Mesenchymal stem cell (in vitro differentiated cells and primary cell): Measurements from ENCODE around the gene TBL1X.

Experiments
- DNase-seq: peaks from one replicate; pipeline ENCODE4 v3.0.0-alpha.2; 2013
- H2AFZ ChIP-seq: one replicate; pipeline ENCODE4 v1.6.1; 2013; ENCODE audit warnings: low read depth, mild to moderate bottlenecking, control low read depth, inconsistent platforms, low read length, moderate library complexity
- H2AK5ac ChIP-seq: 2 replicates; pipeline ENCODE4 v1.6.1; 2013; ENCODE audit warnings: low read length, moderate library complexity, mild to moderate bottlenecking, inconsistent platforms; ENCODE audit not compliant: severe bottlenecking
- H2BK120ac ChIP-seq: one replicate; pipeline ENCODE4 v1.6.1; 2013; ENCODE audit warnings: low read depth, mild to moderate bottlenecking, inconsistent platforms, low read length, moderate library complexity
- H2BK12ac ChIP-seq, 2 experiments: one replicate each; pipeline ENCODE4 v1.6.1; 2013; ENCODE audit warnings: inconsistent platforms in 2 of 2, low read length in 2 of 2, mild to moderate bottlenecking in 2 of 2, moderate library complexity in 2 of 2, control low read depth in 1 of 2
- H2BK15ac ChIP-seq: one replicate; pipeline ENCODE4 v1.6.1; 2013; ENCODE audit warnings: mild to moderate bottlenecking, low read depth, inconsistent platforms; ENCODE audit not compliant: poor library complexity, severe bottlenecking
- H2BK5ac ChIP-seq: 2 replicates; pipeline ENCODE4 v1.6.1; 2013; ENCODE audit warnings: low read depth, mild to moderate bottlenecking, low read length, control low read depth, inconsistent platforms; ENCODE audit not compliant: poor library complexity, severe bottlenecking
- H3K14ac ChIP-seq, 2 experiments: one replicate each; pipeline ENCODE4 v1.6.1; 2013; ENCODE audit warnings: inconsistent platforms in 2 of 2, low read length in 2 of 2, control low read depth in 1 of 2, mild to moderate bottlenecking in 1 of 2, moderate library complexity in 1 of 2
- H3K18ac ChIP-seq, 2 experiments: one replicate each; pipeline ENCODE4 v1.6.1; 2013; ENCODE audit warnings: inconsistent platforms in 2 of 2, low read length in 2 of 2, control low read depth in 1 of 2, low read depth in 1 of 2, mild to moderate bottlenecking in 1 of 2
- H3K23ac ChIP-seq, 2 experiments: one replicate each; pipeline ENCODE4 v1.6.1; 2013; ENCODE audit warnings: inconsistent platforms in 2 of 2, low read length in 2 of 2, mild to moderate bottlenecking in 2 of 2, moderate library complexity in 2 of 2, control low read depth in 1 of 2
- H3K27ac ChIP-seq: 2 replicates; pipeline ENCODE4 v1.5.1; 2013; ENCODE audit warnings: mild to moderate bottlenecking, moderate library complexity, low read length, control low read depth, inconsistent platforms; ENCODE audit not compliant: poor library complexity, severe bottlenecking
- H3K27me3 ChIP-seq, 2 experiments: 2 replicates each; pipeline versions ENCODE4 v1.6.1 to v1.7.0; 2013; ENCODE audit warnings: low read length in 2 of 2, mild to moderate bottlenecking in 2 of 2, moderate library complexity in 2 of 2, control low read depth in 1 of 2, inconsistent platforms in 1 of 2; ENCODE audit not compliant: control insufficient read depth in 1 of 2, insufficient read depth in 1 of 2
- H3K36me3 ChIP-seq, 2 experiments: 2 replicates each; pipeline versions ENCODE4 v1.6.1 to v1.7.0; 2013; ENCODE audit warnings: low read length in 2 of 2, control low read depth in 1 of 2, inconsistent platforms in 1 of 2, low read depth in 1 of 2, mild to moderate bottlenecking in 1 of 2; ENCODE audit not compliant: insufficient read depth in 2 of 2, control insufficient read depth in 1 of 2
- H3K4ac ChIP-seq, 2 experiments: one replicate each; pipeline ENCODE4 v1.6.1; 2013; ENCODE audit warnings: inconsistent platforms in 2 of 2, low read length in 2 of 2, mild to moderate bottlenecking in 2 of 2, moderate library complexity in 2 of 2, control low read depth in 1 of 2, low read depth in 1 of 2
- H3K4me1 ChIP-seq: 2 replicates; pipeline ENCODE4 v1.6.1; 2013; ENCODE audit warnings: low read depth, low read length, control low read depth; ENCODE audit not compliant: control insufficient read depth, insufficient read depth
- H3K4me2 ChIP-seq: 2 replicates; pipeline ENCODE4 v1.6.1; 2013; ENCODE audit warnings: low read length, mild to moderate bottlenecking, inconsistent platforms; ENCODE audit not compliant: poor library complexity, severe bottlenecking
- H3K4me3 ChIP-seq, 2 experiments: 2 replicates each; pipeline versions ENCODE4 v1.5.1 to v1.7.0; 2013; ENCODE audit warnings: low read length in 2 of 2, mild to moderate bottlenecking in 2 of 2, control low read depth in 1 of 2, low read depth in 1 of 2; ENCODE audit not compliant: insufficient read depth in 1 of 2
- H3K79me1 ChIP-seq: replicated peaks from 2 replicates; pipeline ENCODE4 v1.6.1; 2013; ENCODE audit warnings: mild to moderate bottlenecking, control low read depth, low read length, inconsistent platforms; ENCODE audit not compliant: poor library complexity, severe bottlenecking
- H3K9ac ChIP-seq: 2 replicates; pipeline ENCODE4 v1.7.0; 2013; ENCODE audit warnings: mild to moderate bottlenecking, low read length, moderate library complexity
- H3K9me3 ChIP-seq: 2 replicates; pipeline ENCODE4 v1.7.0; 2013; ENCODE audit warnings: mild to moderate bottlenecking, low read length; ENCODE audit not compliant: control insufficient read depth
- H4K8ac ChIP-seq: one replicate; pipeline ENCODE4 v1.6.1; 2013; ENCODE audit warnings: inconsistent platforms, mild to moderate bottlenecking, low read length, moderate library complexity
- H4K91ac ChIP-seq: one replicate; pipeline ENCODE4 v1.6.1; 2013; ENCODE audit warnings: mild to moderate bottlenecking, low read length, inconsistent platforms
- WGBS: methylation state at CpG from one replicate; pipeline ENCODE4 v1.1.7; 2013; ENCODE audit warnings: mixed read lengths; 5-methylcytosine and 5-hydroxymethylcytosine counted together

The TBL1X gene

DNA sequence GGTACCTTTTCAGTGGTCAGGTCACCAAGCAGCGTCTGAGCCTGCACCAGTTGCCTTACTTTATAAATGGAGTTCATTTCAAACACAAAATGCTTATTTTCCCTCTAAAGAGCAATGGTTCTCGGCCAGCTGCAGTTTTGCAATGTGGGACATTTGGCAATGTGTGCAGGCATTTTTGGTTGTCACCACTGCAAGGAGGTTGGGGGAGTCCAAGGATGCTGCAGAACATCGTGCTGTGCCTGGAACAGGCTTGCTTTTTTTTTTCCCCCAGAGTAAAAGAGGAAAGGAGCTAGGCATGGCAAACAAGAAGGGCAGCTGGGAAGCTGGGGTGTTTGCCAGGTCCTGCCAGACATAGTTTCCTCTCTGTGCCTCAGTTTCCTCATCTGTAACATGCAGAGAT lies 185.2 kb downstream of the TBL1X start:
- Histone ChIP-seq H3K18ac (no peak overlapping the region), H3K36me3 (peaks cover 9 to 11% of the 10 kb centered on the region in 2 experiments), H2BK120ac (no peak overlapping the region), H3K23ac (no peak overlapping the region), H3K14ac (no peak overlapping the region), H2AFZ (no peak overlapping the region), H3K27ac (no peak overlapping the region), H3K79me1 (peaks cover 22% of the 10 kb centered on the region), H3K27me3 (no peaks in the 10 kb centered on the region), H3K4me1 (peaks cover 9% of the 10 kb centered on the region), H2AK5ac (no peak overlapping the region), H2BK12ac (no peak overlapping the region), H3K4me3 (peak overlapping the region in 1 of 2 experiments; percentile 10), H2BK15ac (no peak overlapping the region), H3K9ac (no peak overlapping the region), H3K4ac (no peak overlapping the region), H3K9me3 (no peaks in the 10 kb centered on the region), H4K8ac (no peak overlapping the region), H2BK5ac (no peak overlapping the region), H3K4me2 (no peak overlapping the region), H4K91ac (no peak overlapping the region)
- DNase-seq = no peak
- 100% methylated on average over 2 of the region's 3 CpGs for WGBS

GRCh38 chrX:9651737-9652136 lies 186.9 kb downstream of the TBL1X start:
- Histone ChIP-seq H2BK15ac (no peak overlapping the region), H3K9ac (no peak overlapping the region), H3K23ac (no peak overlapping the region), H3K27ac (no peak overlapping the region), H2BK120ac (no peak overlapping the region), H3K18ac (peak overlapping the region in 1 of 2 experiments; percentile 2), H3K9me3 (no peaks in the 10 kb centered on the region), H3K4me1 (peaks cover 12% of the 10 kb centered on the region), H3K4ac (no peak overlapping the region), H3K14ac (no peak overlapping the region), H3K4me2 (no peak overlapping the region), H2AK5ac (no peak overlapping the region), H3K4me3 (no peak overlapping the region), H2BK5ac (no peak overlapping the region), H3K79me1 (peaks cover 19% of the 10 kb centered on the region), H4K8ac (no peak overlapping the region), H4K91ac (no peak overlapping the region), H2AFZ (no peak overlapping the region), H3K27me3 (no peaks in the 10 kb centered on the region), H2BK12ac (no peak overlapping the region), H3K36me3 (peaks cover 15 to 16% of the 10 kb centered on the region in 2 experiments)
- 80% methylated on average over 9 of the region's 9 CpGs for WGBS
- DNase-seq = no peak

- no peak overlapping the region for H4K91ac ChIP-seq
- H2AK5ac ChIP-seq = no peak overlapping the region
- no peak overlapping the region for H4K8ac ChIP-seq
- H2BK120ac ChIP-seq = no peak overlapping the region
- no peak overlapping the region for H2AFZ ChIP-seq
- WGBS = 98% methylated on average over 13 of the region's 13 CpGs
- H3K9ac ChIP-seq = no peak overlapping the region
- no peak overlapping the region for H3K4ac ChIP-seq
- no peak overlapping the region for H3K18ac ChIP-seq
- peaks cover 16% of the 10 kb centered on the region for H3K4me1 ChIP-seq
- no peak overlapping the region for H2BK5ac ChIP-seq
- peaks cover 15 to 31% of the 10 kb centered on the region in 2 experiments for H3K36me3 ChIP-seq
- H3K79me1 ChIP-seq = peaks cover 10% of the 10 kb centered on the region
- H3K14ac ChIP-seq = no peak overlapping the region
- no peaks in the 10 kb centered on the region for H3K9me3 ChIP-seq
- no peak overlapping the region for H2BK12ac ChIP-seq
- H3K27ac ChIP-seq = no peak overlapping the region
- H3K4me2 ChIP-seq = no peak overlapping the region
- DNase-seq = no peak
- H3K4me3 ChIP-seq = no peak overlapping the region
- no peak overlapping the region for H2BK15ac ChIP-seq
- no peak overlapping the region for H3K23ac ChIP-seq
- H3K27me3 ChIP-seq = no peaks in the 10 kb centered on the region
Observed at GRCh38 chrX:9654929-9655328, 190.1 kb downstream of the TBL1X start.

GRCh38 chrX:9656277-9656676 lies 191.4 kb downstream of the TBL1X start:
- Histone ChIP-seq H2AK5ac (no peak overlapping the region), H3K9me3 (no peaks in the 10 kb centered on the region), H2AFZ (no peak overlapping the region), H2BK120ac (no peak overlapping the region), H3K9ac (no peak overlapping the region), H3K4me2 (no peak overlapping the region), H3K27ac (no peak overlapping the region), H3K14ac (no peak overlapping the region), H2BK5ac (no peak overlapping the region), H3K18ac (no peak overlapping the region), H3K27me3 (no peaks in the 10 kb centered on the region), H4K91ac (no peak overlapping the region), H2BK12ac (no peak overlapping the region), H3K4me1 (peaks cover 15% of the 10 kb centered on the region), H3K79me1 (peaks cover 5% of the 10 kb centered on the region), H3K36me3 (peaks cover 15 to 33% of the 10 kb centered on the region in 2 experiments), H2BK15ac (no peak overlapping the region), H3K23ac (no peak overlapping the region), H3K4ac (no peak overlapping the region), H3K4me3 (no peak overlapping the region), H4K8ac (no peak overlapping the region)
- WGBS = 25% methylated on average over 2 of the region's 6 CpGs
- DNase-seq = peak; percentile 80
